Activated T-cell treated with anti-CD3 and anti-CD28 coated beads, Interleukin-2, amount 50 U/mL, for 24 hours (primary cell): ENCODE data around the gene PARP6.
"Not testable (repeated sequence)": the region's sequence is repeated elsewhere in the genome, so short reads cannot be mapped to it uniquely, and the experiment has no call there.

Experiments used
- DNase-seq: peaks from one replicate; pipeline ENCODE4 v3.0.0-alpha.2; 2020
- H3K27ac Mint-ChIP-seq: 2 replicates; pipeline ENCODE4 v1.8.0; 2020; ENCODE audit warnings: mild to moderate bottlenecking, mixed read lengths
- H3K27me3 Mint-ChIP-seq: 2 replicates; pipeline ENCODE4 v1.8.0; 2020; ENCODE audit warnings: mixed read lengths
- H3K36me3 Mint-ChIP-seq: 2 replicates; pipeline ENCODE4 v1.8.0; 2020; ENCODE audit warnings: low read depth, mixed read lengths
- H3K4me1 Mint-ChIP-seq: 2 replicates; pipeline ENCODE4 v1.8.0; 2020; ENCODE audit warnings: low read depth, mixed read lengths
- H3K4me3 Mint-ChIP-seq: 2 replicates; pipeline ENCODE4 v1.8.0; 2020; ENCODE audit warnings: mild to moderate bottlenecking, moderate library complexity, mixed read lengths
- H3K9me3 Mint-ChIP-seq: 2 replicates; pipeline ENCODE4 v1.8.0; 2020; ENCODE audit warnings: mixed read lengths

PARP6 gene

GRCh38 chr15:72289597-72290325 lies 17.4 kb upstream of the PARP6 start:
- H3K9me3 Mint-ChIP-seq, result no peaks in the 10 kb centered on the region
- H3K4me1 Mint-ChIP-seq, result no peaks in the 10 kb centered on the region
- DNase-seq, result no peak
- no peak overlapping the region for H3K4me3 Mint-ChIP-seq
- H3K27me3 Mint-ChIP-seq, result no peaks in the 10 kb centered on the region
- H3K27ac Mint-ChIP-seq, result no peak overlapping the region
- no peaks in the 10 kb centered on the region for H3K36me3 Mint-ChIP-seq

GRCh38 chr15:72288796-72289596 lies 16.6 kb upstream of the PARP6 start:
- H3K27me3 Mint-ChIP-seq, result no peaks in the 10 kb centered on the region
- H3K4me3 Mint-ChIP-seq, result no peak overlapping the region
- no peaks in the 10 kb centered on the region for H3K9me3 Mint-ChIP-seq
- H3K36me3 Mint-ChIP-seq, result no peaks in the 10 kb centered on the region
- DNase-seq, result no peak
- H3K4me1 Mint-ChIP-seq, result no peaks in the 10 kb centered on the region
- H3K27ac Mint-ChIP-seq, result no peak overlapping the region

GRCh38 chr15:72285927-72286516 lies 13.7 kb upstream of the PARP6 start:
- Mint-ChIP-seq H3K9me3 (no peaks in the 10 kb centered on the region), H3K4me3 (no peak overlapping the region), H3K36me3 (no peaks in the 10 kb centered on the region), H3K27me3 (no peaks in the 10 kb centered on the region), H3K4me1 (no peaks in the 10 kb centered on the region), H3K27ac (no peak overlapping the region)
- DNase-seq, result peak; percentile 57

- no peaks in the 10 kb centered on the region for H3K4me1 Mint-ChIP-seq
- no peak overlapping the region for H3K4me3 Mint-ChIP-seq
These were observed 13.0 kb upstream of the PARP6 start for GRCh38 chr15:72285402-72285801.

GRCh38 chr15:72284781-72285180 lies 12.4 kb upstream of the PARP6 start:
- Mint-ChIP-seq H3K4me1 (no peaks in the 10 kb centered on the region), H3K27me3 (no peaks in the 10 kb centered on the region), H3K27ac (no peak overlapping the region), H3K9me3 (no peaks in the 10 kb centered on the region), H3K4me3 (no peak overlapping the region), H3K36me3 (no peaks in the 10 kb centered on the region)
- no peak for DNase-seq

More at GRCh38 chr15:72285402-72285801, 13.0 kb upstream of the PARP6 start:
- Mint-ChIP-seq H3K27me3 (no peaks in the 10 kb centered on the region), H3K9me3 (no peaks in the 10 kb centered on the region), H3K27ac (no peak overlapping the region), H3K36me3 (no peaks in the 10 kb centered on the region)
- DNase-seq, result no peak

- H3K36me3 Mint-ChIP-seq, result no peaks in the 10 kb centered on the region
- H3K27me3 Mint-ChIP-seq, result no peaks in the 10 kb centered on the region
- H3K4me3 Mint-ChIP-seq, result no peak overlapping the region
- no peaks in the 10 kb centered on the region for H3K9me3 Mint-ChIP-seq
- no peaks in the 10 kb centered on the region for H3K4me1 Mint-ChIP-seq
- H3K27ac Mint-ChIP-seq, result no peak overlapping the region
- no peak for DNase-seq
These were observed 9.4 kb upstream of the PARP6 start for GRCh38 chr15:72281713-72282112.

- Mint-ChIP-seq H3K9me3 (no peaks in the 10 kb centered on the region), H3K36me3 (no peaks in the 10 kb centered on the region), H3K27me3 (no peaks in the 10 kb centered on the region), H3K4me1 (no peaks in the 10 kb centered on the region), H3K4me3 (no peak overlapping the region), H3K27ac (no peak overlapping the region)
- DNase-seq, result no peak
These were observed 8.4 kb upstream of the PARP6 start for GRCh38 chr15:72280751-72281150.

GRCh38 chr15:72278737-72279136 lies 6.4 kb upstream of the PARP6 start:
- H3K9me3 Mint-ChIP-seq, result no peaks in the 10 kb centered on the region
- H3K27me3 Mint-ChIP-seq, result no peaks in the 10 kb centered on the region
- no peak overlapping the region for H3K27ac Mint-ChIP-seq
- no peak overlapping the region for H3K4me3 Mint-ChIP-seq
- H3K36me3 Mint-ChIP-seq, result no peaks in the 10 kb centered on the region
- peaks cover 5% of the 10 kb centered on the region for H3K4me1 Mint-ChIP-seq
- DNase-seq, result no peak

GRCh38 chr15:72276326-72276700 lies 4.0 kb upstream of the PARP6 start:
- no peaks in the 10 kb centered on the region for H3K27me3 Mint-ChIP-seq
- no peaks in the 10 kb centered on the region for H3K9me3 Mint-ChIP-seq
- H3K27ac Mint-ChIP-seq, result no peak overlapping the region
- no peak overlapping the region for H3K4me3 Mint-ChIP-seq
- peaks cover 20% of the 10 kb centered on the region for H3K4me1 Mint-ChIP-seq
- no peak for DNase-seq
- H3K36me3 Mint-ChIP-seq, result peaks cover 5% of the 10 kb centered on the region

- H3K4me1 Mint-ChIP-seq, result peaks cover 25% of the 10 kb centered on the region
- H3K9me3 Mint-ChIP-seq, DNase-seq, H3K4me3 Mint-ChIP-seq, H3K36me3 Mint-ChIP-seq, H3K27ac Mint-ChIP-seq, H3K27me3 Mint-ChIP-seq: not testable (repeated sequence)
These were observed 3.4 kb upstream of the PARP6 start for GRCh38 chr15:72275635-72276325.

- peaks cover 32% of the 10 kb centered on the region for H3K36me3 Mint-ChIP-seq
- H3K4me1 Mint-ChIP-seq, result peaks cover 37% of the 10 kb centered on the region
- H3K27me3 Mint-ChIP-seq, result no peaks in the 10 kb centered on the region
- H3K27ac Mint-ChIP-seq, result peak overlapping the region; percentile 93
- no peak for DNase-seq
- H3K4me3 Mint-ChIP-seq, result peak overlapping the region; percentile 84
- H3K9me3 Mint-ChIP-seq, result no peaks in the 10 kb centered on the region
These were observed 621 bp upstream of the PARP6 start for GRCh38 chr15:72272997-72273352.

- peaks cover 43% of the 10 kb centered on the region for H3K4me1 Mint-ChIP-seq
- peak overlapping the region; percentile 93 for H3K27ac Mint-ChIP-seq
- no peaks in the 10 kb centered on the region for H3K27me3 Mint-ChIP-seq
- DNase-seq, result no peak
- peaks cover 43% of the 10 kb centered on the region for H3K36me3 Mint-ChIP-seq
- H3K9me3 Mint-ChIP-seq, result no peaks in the 10 kb centered on the region
- H3K4me3 Mint-ChIP-seq, result peak overlapping the region; percentile 92
These were observed 500 bp downstream of the PARP6 start for GRCh38 chr15:72271895-72272212.

GRCh38 chr15:72271221-72271620 lies 1.1 kb downstream of the PARP6 start:
- peak overlapping the region; percentile 92 for H3K4me3 Mint-ChIP-seq
- peaks cover 49% of the 10 kb centered on the region for H3K36me3 Mint-ChIP-seq
- DNase-seq, result no peak
- H3K9me3 Mint-ChIP-seq, result no peaks in the 10 kb centered on the region
- H3K4me1 Mint-ChIP-seq, result peaks cover 43% of the 10 kb centered on the region
- H3K27me3 Mint-ChIP-seq, result no peaks in the 10 kb centered on the region
- peak overlapping the region; percentile 93 for H3K27ac Mint-ChIP-seq

- no peak overlapping the region for H3K4me3 Mint-ChIP-seq
- no peak for DNase-seq
- peaks cover 64% of the 10 kb centered on the region for H3K36me3 Mint-ChIP-seq
- H3K27ac Mint-ChIP-seq, result peak overlapping the region; percentile 15
- peaks cover 56% of the 10 kb centered on the region for H3K4me1 Mint-ChIP-seq
- no peaks in the 10 kb centered on the region for H3K27me3 Mint-ChIP-seq
- H3K9me3 Mint-ChIP-seq, result no peaks in the 10 kb centered on the region
These were observed 2.6 kb downstream of the PARP6 start for GRCh38 chr15:72269739-72270138.

GRCh38 chr15:72265031-72265430 lies 7.3 kb downstream of the PARP6 start:
- H3K36me3 Mint-ChIP-seq, result peaks cover 95% of the 10 kb centered on the region
- DNase-seq, result no peak
- peak overlapping the region; percentile 88 for H3K27ac Mint-ChIP-seq
- no peaks in the 10 kb centered on the region for H3K9me3 Mint-ChIP-seq
- peaks cover 54% of the 10 kb centered on the region for H3K4me1 Mint-ChIP-seq
- no peaks in the 10 kb centered on the region for H3K27me3 Mint-ChIP-seq
- H3K4me3 Mint-ChIP-seq, result no peak overlapping the region
